ENCODE results near the gene TRIM25. TPM values are rescaled to one million over a fixed set of nuclear protein-coding genes. Genes with fewer than 3 reads are reported as not detected.

The TRIM25 gene
- total RNA-seq, 1 donor from 2014 or later: 35.5 TPM

- no peaks in the 10 kb centered on the region for H3K36me3 ChIP-seq (ENCODE audit: control insufficient read depth, insufficient read depth, low read length)
Measured at GRCh38 chr17:56930739-56931337, 17.0 kb upstream of the TRIM25 start.

GRCh38 chr17:56929362-56929969 lies 15.6 kb upstream of the TRIM25 start:
- DNase-seq (ENCODE audit: low read depth): no peak
- H3K27me3 ChIP-seq (ENCODE audit: control insufficient read depth, insufficient read depth, low read length): no peaks in the 10 kb centered on the region
- TF ChIP-seq CTCF (IDR thresholded peaks at IDR 0.05; ENCODE audit: insufficient read depth, low read length, severe bottlenecking): no peak
- H3K36me3 ChIP-seq (ENCODE audit: control insufficient read depth, insufficient read depth, low read length): no peaks in the 10 kb centered on the region
- FAIRE-seq: no peak
- H3K4me3 ChIP-seq (ENCODE audit: low read depth, low read length): no peak overlapping the region

More at GRCh38 chr17:56930739-56931337, 17.0 kb upstream of the TRIM25 start:
- no peak for FAIRE-seq
- DNase-seq (ENCODE audit: low read depth): no peak
- TF ChIP-seq CTCF (IDR thresholded peaks at IDR 0.05; ENCODE audit: insufficient read depth, low read length, severe bottlenecking): no peak
- H3K4me3 ChIP-seq (ENCODE audit: low read depth, low read length): no peak overlapping the region
- no peaks in the 10 kb centered on the region for H3K27me3 ChIP-seq (ENCODE audit: control insufficient read depth, insufficient read depth, low read length)

- Histone ChIP-seq H3K27me3 (ENCODE audit: control insufficient read depth, insufficient read depth, low read length) (no peaks in the 10 kb centered on the region), H3K4me3 (ENCODE audit: low read depth, low read length) (no peak overlapping the region), H3K36me3 (ENCODE audit: control insufficient read depth, insufficient read depth, low read length) (no peaks in the 10 kb centered on the region)
- TF ChIP-seq CTCF (IDR thresholded peaks at IDR 0.05; ENCODE audit: insufficient read depth, low read length, severe bottlenecking): no peak
- FAIRE-seq (no peak), DNase-seq (ENCODE audit: low read depth) (no peak)
Measured at GRCh38 chr17:56928586-56928985, 14.7 kb upstream of the TRIM25 start.

GRCh38 chr17:56926704-56927103 lies 12.9 kb upstream of the TRIM25 start:
- Histone ChIP-seq H3K27me3 (ENCODE audit: control insufficient read depth, insufficient read depth, low read length) (no peaks in the 10 kb centered on the region), H3K36me3 (ENCODE audit: control insufficient read depth, insufficient read depth, low read length) (no peaks in the 10 kb centered on the region), H3K4me3 (ENCODE audit: low read depth, low read length) (no peak overlapping the region)
- TF ChIP-seq CTCF (IDR thresholded peaks at IDR 0.05; ENCODE audit: insufficient read depth, low read length, severe bottlenecking): no peak
- no peak for DNase-seq (ENCODE audit: low read depth)
- no peak for FAIRE-seq

- no peak for DNase-seq (ENCODE audit: low read depth)
- FAIRE-seq: no peak
- TF ChIP-seq CTCF (IDR thresholded peaks at IDR 0.05; ENCODE audit: insufficient read depth, low read length, severe bottlenecking): no peak
- Histone ChIP-seq H3K4me3 (ENCODE audit: low read depth, low read length) (no peak overlapping the region), H3K27me3 (ENCODE audit: control insufficient read depth, insufficient read depth, low read length) (no peaks in the 10 kb centered on the region), H3K36me3 (ENCODE audit: control insufficient read depth, insufficient read depth, low read length) (no peaks in the 10 kb centered on the region)
Measured at GRCh38 chr17:56926270-56926669, 12.4 kb upstream of the TRIM25 start.

GRCh38 chr17:56925088-56925487 lies 11.2 kb upstream of the TRIM25 start:
- TF ChIP-seq CTCF (IDR thresholded peaks at IDR 0.05; ENCODE audit: insufficient read depth, low read length, severe bottlenecking): no peak
- DNase-seq (ENCODE audit: low read depth): no peak
- no peak overlapping the region for H3K4me3 ChIP-seq (ENCODE audit: low read depth, low read length)
- H3K27me3 ChIP-seq (ENCODE audit: control insufficient read depth, insufficient read depth, low read length): no peaks in the 10 kb centered on the region
- H3K36me3 ChIP-seq (ENCODE audit: control insufficient read depth, insufficient read depth, low read length): no peaks in the 10 kb centered on the region
- FAIRE-seq: no peak

All from bronchial epithelial cell (primary cell).